Esophagus muscularis mucosa (tissue), 4 donors: ENCODE measurements around the gene TMIGD2.
A peak's percentile ranks its signal among the peaks of the same experiment; 100 is the strongest.

Source experiments
- EP300 ChIP-seq: sonication (generic); formaldehyde crosslinking; IDR thresholded peaks from one replicate; pipeline ENCODE4 v1.6.1; 2017; ENCODE audit warnings: antibody characterized with exemption
- POLR2A ChIP-seq: fragments of 450-650 bp; IDR thresholded peaks from one replicate; pipeline ENCODE4 v1.6.1; 2017; ENCODE audit warnings: antibody characterized with exemption, moderate library complexity, mild to moderate bottlenecking, low read depth
- POLR2AphosphoS5 ChIP-seq, 2 donors: sonication (generic); formaldehyde crosslinking; IDR thresholded peaks; one replicate each; pipeline ENCODE4 v1.6.1; 2017; ENCODE audit warnings: antibody characterized with exemption in 2 of 2
- TF ChIP-seq, protein P1 (sequence below), 3 experiments: fragments of 200-600 bp in 2 of 3; fragments of 450-650 bp in 1 of 3; sonication (generic) in 2 of 3; IDR thresholded peaks; one replicate each; pipeline ENCODE4 v1.5.1; 2017 to 2019; ENCODE audit warnings: antibody characterized with exemption in 3 of 3, mild to moderate bottlenecking in 2 of 3, moderate library complexity in 1 of 3

DNA sequence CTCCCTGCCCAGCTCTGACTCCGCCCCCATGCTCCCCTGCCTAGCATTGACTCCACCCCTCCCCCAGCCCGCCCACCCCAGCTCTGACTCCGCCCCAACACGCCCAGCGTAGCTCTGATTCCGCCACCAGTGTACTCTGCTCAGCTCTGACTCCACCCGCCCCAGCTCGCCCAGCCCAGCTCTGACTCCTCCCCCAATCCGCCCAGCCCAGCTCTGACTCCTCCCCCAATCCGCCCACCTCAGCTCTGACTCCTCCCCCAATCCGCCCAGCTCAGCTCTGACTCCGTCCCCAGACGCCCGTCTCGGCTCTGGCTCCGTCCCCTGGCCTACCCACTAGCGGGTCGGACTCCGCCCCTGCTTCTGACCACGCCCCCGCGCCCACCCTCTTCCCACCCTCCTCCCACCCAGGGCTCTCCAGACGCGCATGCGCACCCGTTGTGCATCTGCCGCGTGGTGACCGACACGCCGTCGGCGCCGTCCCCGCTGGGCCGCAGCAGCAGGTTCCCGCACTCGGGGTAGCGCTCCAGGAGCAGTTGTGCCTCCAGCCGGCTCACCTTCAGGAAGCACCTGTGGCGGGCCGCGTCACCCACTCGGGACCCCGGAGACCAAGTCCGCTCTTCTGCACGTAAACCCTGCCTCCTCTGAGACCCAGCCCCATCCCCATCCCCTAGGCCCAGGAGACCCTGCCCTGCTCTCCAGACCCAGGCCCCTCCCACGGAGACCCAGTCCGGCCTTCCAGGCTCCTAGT is 26.2 kb upstream of the TMIGD2 start:
- TF ChIP-seq, protein P1, sequence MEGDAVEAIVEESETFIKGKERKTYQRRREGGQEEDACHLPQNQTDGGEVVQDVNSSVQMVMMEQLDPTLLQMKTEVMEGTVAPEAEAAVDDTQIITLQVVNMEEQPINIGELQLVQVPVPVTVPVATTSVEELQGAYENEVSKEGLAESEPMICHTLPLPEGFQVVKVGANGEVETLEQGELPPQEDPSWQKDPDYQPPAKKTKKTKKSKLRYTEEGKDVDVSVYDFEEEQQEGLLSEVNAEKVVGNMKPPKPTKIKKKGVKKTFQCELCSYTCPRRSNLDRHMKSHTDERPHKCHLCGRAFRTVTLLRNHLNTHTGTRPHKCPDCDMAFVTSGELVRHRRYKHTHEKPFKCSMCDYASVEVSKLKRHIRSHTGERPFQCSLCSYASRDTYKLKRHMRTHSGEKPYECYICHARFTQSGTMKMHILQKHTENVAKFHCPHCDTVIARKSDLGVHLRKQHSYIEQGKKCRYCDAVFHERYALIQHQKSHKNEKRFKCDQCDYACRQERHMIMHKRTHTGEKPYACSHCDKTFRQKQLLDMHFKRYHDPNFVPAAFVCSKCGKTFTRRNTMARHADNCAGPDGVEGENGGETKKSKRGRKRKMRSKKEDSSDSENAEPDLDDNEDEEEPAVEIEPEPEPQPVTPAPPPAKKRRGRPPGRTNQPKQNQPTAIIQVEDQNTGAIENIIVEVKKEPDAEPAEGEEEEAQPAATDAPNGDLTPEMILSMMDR (IDR thresholded peaks at IDR 0.05) = no peak
- TF ChIP-seq EP300 = no peak
- TF ChIP-seq POLR2A = no peak
- peak; percentile 58 to 60 for TF ChIP-seq POLR2AphosphoS5 (IDR thresholded peaks at IDR 0.05)
